Cardiac muscle cell (in vitro differentiated cells and primary cell): ENCODE results near the gene NFAT5. TPM values are rescaled to one million over a fixed set of nuclear protein-coding genes. Genes with fewer than 3 reads are reported as not detected.
A peak's percentile ranks its signal among the peaks of the same experiment; 100 is the strongest.
"Not testable (repeated sequence)": the region's sequence is repeated elsewhere in the genome, so short reads cannot be mapped to it uniquely, and the experiment has no call there.

Source experiments
- DNase-seq, 2 donors: peaks; one replicate each; pipeline versions ENCODE4 v3.0.0 to v3.0.0-alpha.2; 2010 to 2017; ENCODE audit warnings: low read depth in 1 of 2, low spot score in 1 of 2
- H3K27ac ChIP-seq: fragments of 200-600 bp; sonication (generic); 2 replicates; pipeline ENCODE4 v1.5.1; 2016
- H3K27me3 ChIP-seq: fragments of 200-600 bp; sonication (generic); 2 replicates; pipeline ENCODE4 v1.6.0; 2016; ENCODE audit warnings: control low read depth
- H3K36me3 ChIP-seq: fragments of 200-600 bp; sonication (generic); 2 replicates; pipeline ENCODE4 v1.5.1; 2016; ENCODE audit warnings: control low read depth
- H3K4me1 ChIP-seq: fragments of 200-600 bp; sonication (generic); 2 replicates; pipeline ENCODE4 v1.8.1; 2017; ENCODE audit warnings: low read depth, mild to moderate bottlenecking, mixed run types
- H3K4me3 ChIP-seq: fragments of 200-600 bp; sonication (generic); 2 replicates; pipeline ENCODE4 v1.5.1; 2016; ENCODE audit warnings: mild to moderate bottlenecking
- H3K9me3 ChIP-seq: fragments of 200-600 bp; sonication (generic); 2 replicates; pipeline ENCODE4 v1.5.1; 2017; ENCODE audit warnings: low read depth, mild to moderate bottlenecking, control low read depth
- polyA plus RNA-seq: library from polyadenylated mRNA; unstranded; fragments of >200 nt; fragmentation: Nextera tagmentation; extraction: Ambion mirVana; gene quantifications from 2 replicates; pipeline ENCODE4 v1.2.1, GENCODE V29; 2016
- total RNA-seq: library from RNA; depleted of rRNA; stranded (reverse); fragments of >200 nt; gene quantifications from 2 replicates; pipeline ENCODE4 v1.2.3, GENCODE V29; 2016
- TF ChIP-seq, protein P1 (sequence below): IDR thresholded peaks from 2 replicates; pipeline ENCODE4 v1.5.1; 2012; ENCODE audit warnings: low read depth, mild to moderate bottlenecking, low read length

Gene NFAT5, protein sequence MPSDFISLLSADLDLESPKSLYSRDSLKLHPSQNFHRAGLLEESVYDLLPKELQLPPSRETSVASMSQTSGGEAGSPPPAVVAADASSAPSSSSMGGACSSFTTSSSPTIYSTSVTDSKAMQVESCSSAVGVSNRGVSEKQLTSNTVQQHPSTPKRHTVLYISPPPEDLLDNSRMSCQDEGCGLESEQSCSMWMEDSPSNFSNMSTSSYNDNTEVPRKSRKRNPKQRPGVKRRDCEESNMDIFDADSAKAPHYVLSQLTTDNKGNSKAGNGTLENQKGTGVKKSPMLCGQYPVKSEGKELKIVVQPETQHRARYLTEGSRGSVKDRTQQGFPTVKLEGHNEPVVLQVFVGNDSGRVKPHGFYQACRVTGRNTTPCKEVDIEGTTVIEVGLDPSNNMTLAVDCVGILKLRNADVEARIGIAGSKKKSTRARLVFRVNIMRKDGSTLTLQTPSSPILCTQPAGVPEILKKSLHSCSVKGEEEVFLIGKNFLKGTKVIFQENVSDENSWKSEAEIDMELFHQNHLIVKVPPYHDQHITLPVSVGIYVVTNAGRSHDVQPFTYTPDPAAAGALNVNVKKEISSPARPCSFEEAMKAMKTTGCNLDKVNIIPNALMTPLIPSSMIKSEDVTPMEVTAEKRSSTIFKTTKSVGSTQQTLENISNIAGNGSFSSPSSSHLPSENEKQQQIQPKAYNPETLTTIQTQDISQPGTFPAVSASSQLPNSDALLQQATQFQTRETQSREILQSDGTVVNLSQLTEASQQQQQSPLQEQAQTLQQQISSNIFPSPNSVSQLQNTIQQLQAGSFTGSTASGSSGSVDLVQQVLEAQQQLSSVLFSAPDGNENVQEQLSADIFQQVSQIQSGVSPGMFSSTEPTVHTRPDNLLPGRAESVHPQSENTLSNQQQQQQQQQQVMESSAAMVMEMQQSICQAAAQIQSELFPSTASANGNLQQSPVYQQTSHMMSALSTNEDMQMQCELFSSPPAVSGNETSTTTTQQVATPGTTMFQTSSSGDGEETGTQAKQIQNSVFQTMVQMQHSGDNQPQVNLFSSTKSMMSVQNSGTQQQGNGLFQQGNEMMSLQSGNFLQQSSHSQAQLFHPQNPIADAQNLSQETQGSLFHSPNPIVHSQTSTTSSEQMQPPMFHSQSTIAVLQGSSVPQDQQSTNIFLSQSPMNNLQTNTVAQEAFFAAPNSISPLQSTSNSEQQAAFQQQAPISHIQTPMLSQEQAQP (N-terminal part only)
- total RNA-seq = 10.6 and 15.9 TPM in 2 replicates
- polyA plus RNA-seq = 6.2 and 8.9 TPM in 2 replicates

DNA sequence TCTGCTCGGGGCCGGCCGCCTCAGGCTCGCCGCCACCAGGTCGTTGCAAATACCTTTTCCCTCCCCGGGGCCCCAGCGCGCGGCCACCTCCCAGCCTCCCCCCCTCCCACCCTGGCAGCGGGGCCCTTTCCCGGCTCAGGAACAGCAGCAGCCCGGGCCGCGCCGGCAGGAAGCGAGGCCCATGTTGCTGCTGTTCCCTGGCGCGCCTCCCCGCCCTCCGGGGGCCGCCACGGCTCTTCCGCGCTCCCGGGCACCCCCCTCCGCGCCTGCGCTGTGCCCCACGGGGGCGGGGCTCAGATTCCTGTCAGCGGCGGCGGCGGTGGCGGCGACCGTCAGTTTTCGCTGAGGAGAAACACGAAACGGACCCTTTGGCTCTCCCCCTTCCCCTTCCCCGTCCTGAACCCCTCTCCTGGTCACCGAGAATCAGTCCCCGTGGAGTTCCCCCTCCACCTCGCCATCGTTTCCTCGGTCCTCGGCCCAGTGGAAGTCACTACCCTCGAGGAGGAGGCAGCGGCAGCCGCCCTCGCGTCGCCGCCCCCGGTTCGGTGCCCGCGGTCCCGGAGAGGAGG lies at the start of gene NFAT5:
TSS of gene NFAT5 (plus strand) at position 296 of the 569 bp plus-strand sequence. CDS start 336 bp downstream, outside the sequence.
- no peaks in the 10 kb centered on the region for H3K27me3 ChIP-seq
- H3K4me3 ChIP-seq = peak within 1 kb of the TSS; percentile 70
- H3K9me3 ChIP-seq = no peaks in the 10 kb centered on the region
- TF ChIP-seq, protein P1, sequence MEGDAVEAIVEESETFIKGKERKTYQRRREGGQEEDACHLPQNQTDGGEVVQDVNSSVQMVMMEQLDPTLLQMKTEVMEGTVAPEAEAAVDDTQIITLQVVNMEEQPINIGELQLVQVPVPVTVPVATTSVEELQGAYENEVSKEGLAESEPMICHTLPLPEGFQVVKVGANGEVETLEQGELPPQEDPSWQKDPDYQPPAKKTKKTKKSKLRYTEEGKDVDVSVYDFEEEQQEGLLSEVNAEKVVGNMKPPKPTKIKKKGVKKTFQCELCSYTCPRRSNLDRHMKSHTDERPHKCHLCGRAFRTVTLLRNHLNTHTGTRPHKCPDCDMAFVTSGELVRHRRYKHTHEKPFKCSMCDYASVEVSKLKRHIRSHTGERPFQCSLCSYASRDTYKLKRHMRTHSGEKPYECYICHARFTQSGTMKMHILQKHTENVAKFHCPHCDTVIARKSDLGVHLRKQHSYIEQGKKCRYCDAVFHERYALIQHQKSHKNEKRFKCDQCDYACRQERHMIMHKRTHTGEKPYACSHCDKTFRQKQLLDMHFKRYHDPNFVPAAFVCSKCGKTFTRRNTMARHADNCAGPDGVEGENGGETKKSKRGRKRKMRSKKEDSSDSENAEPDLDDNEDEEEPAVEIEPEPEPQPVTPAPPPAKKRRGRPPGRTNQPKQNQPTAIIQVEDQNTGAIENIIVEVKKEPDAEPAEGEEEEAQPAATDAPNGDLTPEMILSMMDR = no peak
- H3K27ac ChIP-seq = peak within 1 kb of the TSS; percentile 97
- peak; percentile 91 to 95 for DNase-seq
- peaks cover 4% of the 10 kb centered on the region for H3K36me3 ChIP-seq
- H3K4me1 ChIP-seq = peaks cover 28% of the 10 kb centered on the region

DNA sequence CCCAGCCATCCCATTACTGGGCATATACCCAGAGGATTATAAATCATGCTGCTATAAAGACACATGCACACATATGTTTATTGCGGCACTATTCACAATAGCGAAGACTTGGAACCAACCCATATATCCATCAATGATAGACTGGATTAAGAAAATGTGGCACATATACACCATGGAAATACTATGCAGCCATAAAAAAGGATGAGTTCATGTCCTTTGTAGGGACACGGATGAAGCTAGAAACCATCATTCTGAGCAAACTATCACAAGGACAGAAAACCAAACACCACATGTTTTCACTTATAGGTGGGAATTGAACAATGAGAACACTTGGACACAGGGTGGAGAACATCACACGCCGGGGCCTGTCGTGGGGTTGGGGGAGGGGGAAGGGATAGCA lies 47.9 kb upstream of the NFAT5 start:
- not testable (repeated sequence) for H3K27ac ChIP-seq, H3K4me1 ChIP-seq, DNase-seq, H3K36me3 ChIP-seq, H3K9me3 ChIP-seq, H3K27me3 ChIP-seq, H3K4me3 ChIP-seq

DNA sequence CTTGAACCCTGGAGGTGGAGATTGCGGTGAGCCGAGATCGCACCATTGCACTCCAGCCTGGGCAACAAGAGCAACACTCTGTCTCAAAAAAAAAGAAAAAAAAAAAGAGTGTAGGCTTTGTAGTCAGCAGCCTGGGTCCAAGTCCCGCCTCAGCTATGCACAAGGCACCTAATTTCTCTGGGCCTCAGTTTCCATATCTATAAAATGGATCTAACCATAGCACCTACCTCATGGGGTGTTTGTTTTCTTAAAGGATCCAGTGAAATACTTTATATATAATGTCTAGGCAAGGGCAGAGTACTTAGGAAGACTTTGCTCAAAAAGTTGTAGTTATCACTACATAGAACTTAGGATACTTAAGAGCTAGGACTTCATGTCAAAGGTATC lies 45.4 kb upstream of the NFAT5 start:
- no peak for DNase-seq
- no peak overlapping the region for H3K4me3 ChIP-seq
- no peaks in the 10 kb centered on the region for H3K4me1 ChIP-seq
- H3K9me3 ChIP-seq = no peaks in the 10 kb centered on the region
- TF ChIP-seq, protein P1 = no peak
- H3K27ac ChIP-seq = no peak overlapping the region
- H3K36me3 ChIP-seq = no peaks in the 10 kb centered on the region
- H3K27me3 ChIP-seq = no peaks in the 10 kb centered on the region

DNA sequence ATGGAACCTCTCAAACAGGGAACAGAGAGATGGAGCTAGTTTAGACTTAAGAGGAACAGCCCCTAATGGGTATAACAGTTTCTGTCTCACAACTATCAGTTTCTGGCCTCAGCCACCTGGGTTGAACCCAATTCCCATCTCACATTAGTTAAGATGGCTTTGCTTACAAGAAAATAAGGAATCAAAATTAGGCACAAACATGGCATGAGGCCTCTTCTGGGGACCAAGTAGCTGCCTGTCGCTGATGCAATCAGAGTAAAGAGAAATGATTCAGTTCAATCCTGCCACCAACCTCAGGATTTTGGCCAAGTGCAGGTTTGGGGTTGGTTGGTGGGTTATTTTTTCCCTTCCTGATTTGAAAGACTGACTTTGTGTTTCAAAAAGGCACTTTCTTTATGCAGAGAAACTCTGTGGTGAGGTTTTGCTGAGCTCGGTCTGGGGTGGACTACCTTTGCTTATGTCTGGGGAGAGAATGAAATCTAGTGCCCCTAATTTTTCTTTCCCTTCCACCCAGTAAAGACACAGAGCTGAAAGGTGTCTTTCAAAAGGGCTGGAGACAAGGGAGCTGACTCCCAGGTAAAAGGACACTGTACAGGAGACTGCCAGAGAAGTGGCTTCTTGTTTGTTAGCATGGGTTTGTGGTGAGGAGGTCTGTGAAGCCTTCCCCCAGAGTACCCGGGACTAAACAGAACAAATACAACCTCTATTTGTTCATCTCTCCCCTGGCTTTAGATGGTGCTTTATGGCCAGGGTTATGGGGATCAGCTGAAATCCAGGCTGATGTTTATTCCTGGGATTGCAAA lies 44.8 kb upstream of the NFAT5 start:
- Histone ChIP-seq H3K4me3 (no peak overlapping the region), H3K36me3 (no peaks in the 10 kb centered on the region), H3K9me3 (no peaks in the 10 kb centered on the region), H3K4me1 (no peaks in the 10 kb centered on the region), H3K27me3 (no peaks in the 10 kb centered on the region), H3K27ac (no peak overlapping the region)
- peak in 1 of 2 donors; percentile 30 for DNase-seq
- TF ChIP-seq, protein P1 = no peak

DNA sequence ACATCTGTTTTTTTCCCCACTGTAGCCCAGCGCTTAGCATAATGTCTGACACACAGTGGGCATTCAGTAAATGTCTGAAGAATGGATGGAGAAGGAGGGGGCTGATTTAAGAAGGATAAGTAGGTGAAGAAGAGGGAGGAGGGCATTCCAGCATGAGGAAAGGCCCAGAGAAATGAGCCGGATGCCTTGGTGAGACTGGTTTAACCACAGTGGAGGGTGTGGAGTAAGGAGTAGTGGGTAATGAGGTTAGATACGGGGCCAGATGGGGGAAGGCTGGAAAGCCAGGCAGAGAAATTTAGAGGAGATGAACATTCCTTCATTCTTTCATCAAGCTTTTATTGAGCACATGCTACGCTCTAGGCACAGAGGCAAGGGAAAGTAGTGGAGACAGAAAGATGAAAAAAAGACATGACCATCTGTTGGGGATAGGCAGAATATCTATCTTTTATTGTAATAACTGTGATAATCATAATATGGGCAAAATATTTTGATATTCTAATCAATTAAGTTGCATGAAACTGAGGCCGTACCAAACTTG lies 43.7 kb upstream of the NFAT5 start:
- no peak overlapping the region for H3K4me3 ChIP-seq
- no peaks in the 10 kb centered on the region for H3K9me3 ChIP-seq
- no peaks in the 10 kb centered on the region for H3K4me1 ChIP-seq
- no peaks in the 10 kb centered on the region for H3K36me3 ChIP-seq
- no peaks in the 10 kb centered on the region for H3K27me3 ChIP-seq
- TF ChIP-seq, protein P1 = no peak
- H3K27ac ChIP-seq = no peak overlapping the region
- DNase-seq = no peak
